ENCODE results near the gene NDST1. TPM values are rescaled to one million over a fixed set of nuclear protein-coding genes. Genes with fewer than 3 reads are reported as not detected.

The NDST1 gene
- total RNA-seq, 4 donors from 2014 or later = 58.3 to 146 (median 72.1) TPM

- no peaks in the 10 kb centered on the region for H3K9me3 ChIP-seq
- no peak for ATAC-seq
- H3K4me1 ChIP-seq = peaks cover 0 to 37% (median 19%) of the 10 kb centered on the region in 3 donors
- H3K27ac ChIP-seq = no peak overlapping the region
- no peaks in the 10 kb centered on the region for H3K36me3 ChIP-seq
- no peak overlapping the region for H3K4me3 ChIP-seq
- H3K27me3 ChIP-seq = no peaks in the 10 kb centered on the region
- TF ChIP-seq CTCF (IDR thresholded peaks at IDR 0.05) (no peak), POLR2AphosphoS5 (IDR thresholded peaks at IDR 0.05) (no peak), POLR2A (IDR thresholded peaks at IDR 0.05) (no peak), EP300 (IDR thresholded peaks at IDR 0.05) (no peak)
Measured at GRCh38 chr5:150587016-150587415, 79.1 kb downstream of the NDST1 start.

- Histone ChIP-seq H3K27ac (no peak overlapping the region), H3K4me3 (no peak overlapping the region), H3K4me1 (peaks cover 0 to 31% (median 15%) of the 10 kb centered on the region in 3 donors), H3K36me3 (no peaks in the 10 kb centered on the region), H3K27me3 (no peaks in the 10 kb centered on the region), H3K9me3 (no peaks in the 10 kb centered on the region)
- TF ChIP-seq POLR2A (IDR thresholded peaks at IDR 0.05) = no peak
- TF ChIP-seq EP300 (IDR thresholded peaks at IDR 0.05) = no peak
- no peak for TF ChIP-seq POLR2AphosphoS5 (IDR thresholded peaks at IDR 0.05)
- no peak for TF ChIP-seq CTCF (IDR thresholded peaks at IDR 0.05)
- WGBS, 2 donors (ENCODE audit: low coverage in 1 of 2) = 45 to 54% methylated on average over 2 to 4 of the region's 6 CpGs
- ATAC-seq = no peak
Measured at GRCh38 chr5:150587856-150588595, 80.1 kb downstream of the NDST1 start.

GRCh38 chr5:150588596-150588890 is 80.6 kb downstream of the NDST1 start:
- ATAC-seq = no peak
- H3K4me3 ChIP-seq = no peak overlapping the region
- no peaks in the 10 kb centered on the region for H3K27me3 ChIP-seq
- no peak overlapping the region for H3K27ac ChIP-seq
- H3K4me1 ChIP-seq = peaks cover 0 to 31% (median 16%) of the 10 kb centered on the region in 3 donors
- H3K9me3 ChIP-seq = no peaks in the 10 kb centered on the region
- H3K36me3 ChIP-seq = no peaks in the 10 kb centered on the region
- TF ChIP-seq CTCF (IDR thresholded peaks at IDR 0.05) = no peak
- no peak for TF ChIP-seq POLR2A (IDR thresholded peaks at IDR 0.05)
- no peak for TF ChIP-seq POLR2AphosphoS5 (IDR thresholded peaks at IDR 0.05)
- WGBS, 2 donors (ENCODE audit: low coverage in 1 of 2) = 100% methylated on average over 1 of the region's 1 CpG; no CpG with 5 or more reads in 1 of the 2 donors

GRCh38 chr5:150589862-150590601 is 82.1 kb downstream of the NDST1 start:
- H3K36me3 ChIP-seq = no peaks in the 10 kb centered on the region
- H3K4me1 ChIP-seq = peaks cover 0 to 43% (median 19%) of the 10 kb centered on the region in 3 donors
- WGBS, 2 donors (ENCODE audit: low coverage in 1 of 2) = 26 to 83% methylated on average over 1 to 5 of the region's 12 CpGs
- ATAC-seq = peak; percentile 83
- no peaks in the 10 kb centered on the region for H3K27me3 ChIP-seq
- peak overlapping the region in 3 of 4 donors; percentile 38 to 61 (median 57) for H3K27ac ChIP-seq
- H3K9me3 ChIP-seq = no peaks in the 10 kb centered on the region
- TF ChIP-seq CTCF (IDR thresholded peaks at IDR 0.05) = peak in 3 of 4 experiments; percentile 82 to 90 (median 89)
- peak; percentile 55 for TF ChIP-seq POLR2AphosphoS5 (IDR thresholded peaks at IDR 0.05)
- TF ChIP-seq EP300 (IDR thresholded peaks at IDR 0.05) = no peak
- TF ChIP-seq POLR2A (IDR thresholded peaks at IDR 0.05) = no peak
- no peak overlapping the region for H3K4me3 ChIP-seq
